ENCODE data around the gene NTNG1. TPM values are rescaled to one million over a fixed set of nuclear protein-coding genes. Genes with fewer than 3 reads are reported as not detected.

Gene NTNG1
- total RNA-seq, 1 experiment from 2014 or later, result 1.5 TPM

DNA sequence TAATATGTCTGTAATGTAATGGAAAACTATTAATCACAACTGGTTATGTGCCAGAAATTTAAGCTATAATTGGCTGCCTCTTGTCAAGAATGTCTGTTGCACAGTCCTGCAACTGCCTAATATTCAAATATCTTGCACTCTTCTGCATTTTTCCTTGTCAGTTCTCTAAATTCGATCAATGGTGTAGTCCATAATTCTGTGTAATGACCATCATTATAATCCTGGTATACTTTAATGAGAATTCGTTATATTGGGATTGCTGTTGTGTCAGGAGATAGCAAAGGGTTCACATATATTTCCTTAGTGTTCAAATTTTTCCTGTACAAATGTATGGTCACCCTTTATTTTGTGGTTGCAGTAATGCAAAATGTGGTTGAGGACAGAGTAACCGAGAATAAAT, 4.8 kb downstream of the NTNG1 start:
- Histone ChIP-seq H4K20me1 (ENCODE audit: control insufficient read depth, insufficient read depth, insufficient read length) (no peaks in the 10 kb centered on the region), H3K9me3 (ENCODE audit: control insufficient read depth, low read depth, low read length) (no peaks in the 10 kb centered on the region), H3K79me2 (ENCODE audit: insufficient read depth, low read length) (no peaks in the 10 kb centered on the region), H2BK5ac (ENCODE audit: insufficient read length, low read length) (no peak overlapping the region), H2BK20ac (ENCODE audit: low read depth, low read length, poor library complexity, severe bottlenecking) (no peak overlapping the region), H2BK12ac (ENCODE audit: insufficient read length, low read depth, low read length) (no peak overlapping the region), H4K8ac (replicated peaks; ENCODE audit: insufficient read length, low read depth, low read length) (no peak overlapping the region), H3K23ac (ENCODE audit: insufficient read length, low read depth, low read length) (no peak overlapping the region), H3K9ac (ENCODE audit: extremely low read depth, insufficient read length, low read length) (no peak overlapping the region), H3K27ac (ENCODE audit: insufficient read length, low read depth, low read length) (no peak overlapping the region), H3K79me1 (ENCODE audit: insufficient read depth, low read depth, low read length, poor library complexity, severe bottlenecking) (no peaks in the 10 kb centered on the region), H3K18ac (ENCODE audit: insufficient read length, low read depth, low read length) (no peak overlapping the region), H2AK5ac (ENCODE audit: insufficient read length, low read length) (no peak overlapping the region), H3K56ac (ENCODE audit: insufficient read length, low read depth, low read length) (no peak overlapping the region), H3K14ac (ENCODE audit: insufficient read depth, low read length) (no peak overlapping the region), H3K27me3 (ENCODE audit: insufficient read depth, low read length) (no peaks in the 10 kb centered on the region), H2BK15ac (ENCODE audit: low read depth, low read length) (no peak overlapping the region), H3K4ac (ENCODE audit: low read depth, low read length) (no peak overlapping the region), H2AFZ (ENCODE audit: low read length) (no peak overlapping the region), H3T11ph (ENCODE audit: low read length) (no peak overlapping the region), H3K4me2 (ENCODE audit: insufficient read depth, insufficient read length, low read length) (no peak overlapping the region), H2BK120ac (ENCODE audit: low read depth, low read length, poor library complexity, severe bottlenecking) (no peak overlapping the region), H4K91ac (ENCODE audit: insufficient read length, low read depth, low read length) (no peak overlapping the region), H3K23me2 (ENCODE audit: insufficient read length, low read depth, low read length, poor library complexity, severe bottlenecking) (peaks cover 9% of the 10 kb centered on the region), H4K5ac (ENCODE audit: insufficient read length, low read depth, low read length) (no peak overlapping the region), H3K4me1 (ENCODE audit: insufficient read depth, low read length) (no peaks in the 10 kb centered on the region)
- TF ChIP-seq, protein P1, sequence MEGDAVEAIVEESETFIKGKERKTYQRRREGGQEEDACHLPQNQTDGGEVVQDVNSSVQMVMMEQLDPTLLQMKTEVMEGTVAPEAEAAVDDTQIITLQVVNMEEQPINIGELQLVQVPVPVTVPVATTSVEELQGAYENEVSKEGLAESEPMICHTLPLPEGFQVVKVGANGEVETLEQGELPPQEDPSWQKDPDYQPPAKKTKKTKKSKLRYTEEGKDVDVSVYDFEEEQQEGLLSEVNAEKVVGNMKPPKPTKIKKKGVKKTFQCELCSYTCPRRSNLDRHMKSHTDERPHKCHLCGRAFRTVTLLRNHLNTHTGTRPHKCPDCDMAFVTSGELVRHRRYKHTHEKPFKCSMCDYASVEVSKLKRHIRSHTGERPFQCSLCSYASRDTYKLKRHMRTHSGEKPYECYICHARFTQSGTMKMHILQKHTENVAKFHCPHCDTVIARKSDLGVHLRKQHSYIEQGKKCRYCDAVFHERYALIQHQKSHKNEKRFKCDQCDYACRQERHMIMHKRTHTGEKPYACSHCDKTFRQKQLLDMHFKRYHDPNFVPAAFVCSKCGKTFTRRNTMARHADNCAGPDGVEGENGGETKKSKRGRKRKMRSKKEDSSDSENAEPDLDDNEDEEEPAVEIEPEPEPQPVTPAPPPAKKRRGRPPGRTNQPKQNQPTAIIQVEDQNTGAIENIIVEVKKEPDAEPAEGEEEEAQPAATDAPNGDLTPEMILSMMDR (conservative IDR thresholded peaks at IDR 0.05), result no peak
- Mint-ChIP-seq H3K27ac (no peak overlapping the region), H3K9me3 (no peaks in the 10 kb centered on the region; a peak in 1 of 5 replicates), H3K27me3 (ENCODE audit: low read depth) (peaks cover 3% of the 10 kb centered on the region), H3K4me1 (peaks cover 6 to 9% of the 10 kb centered on the region in 2 experiments; a peak in 3 of 4 replicates), H3K4me3 (no peak overlapping the region), H3K36me3 (ENCODE audit: insufficient read depth in 1 of 3, low read depth in 3 of 3) (no peaks in the 10 kb centered on the region)
- no peak for DNase-seq
- WGBS (ENCODE audit: extremely low coverage, insufficient read length, low lambda C conversion rate), result no CpG with 5 or more reads among the region's 3 CpGs
